Activated CD4-positive, alpha-beta T cell treated with anti-CD3 and anti-CD28 coated beads for 36 hours (primary cell): Measurements from ENCODE around the gene GLIPR1L2. TPM values are rescaled to one million over a fixed set of nuclear protein-coding genes. Genes with fewer than 3 reads are reported as not detected.
A peak's percentile ranks its signal among the peaks of the same experiment; 100 is the strongest.

Experiments
- ATAC-seq: fragments of 200-7000 bp; cut with Tn5 transposase; one replicate; pipeline ENCODE4 v1.10.0; 2021; ENCODE audit warnings: mild to moderate bottlenecking, moderate library complexity
- CTCF ChIA-PET: fragments of 350-600 bp; sonication (Branson Sonifier 250); formaldehyde crosslinking; loops from one replicate; lab custom pipeline; 2021; ENCODE audit warnings: antibody characterized with exemption; lab: Charles Lee
- POLR2A ChIA-PET: fragments of 350-600 bp; sonication (Branson Sonifier 250); formaldehyde crosslinking; loops from one replicate; lab custom pipeline; 2021; ENCODE audit warnings: antibody characterized with exemption, inconsistent platforms; lab: Charles Lee
- DNase-seq: peaks from one replicate; pipeline ENCODE4 v3.0.0-alpha.2; 2020
- H3K27ac Mint-ChIP-seq: one replicate; pipeline ENCODE4 v1.8.0; 2021; ENCODE audit warnings: mixed read lengths
- H3K27me3 Mint-ChIP-seq: one replicate; pipeline ENCODE4 v1.8.0; 2021; ENCODE audit warnings: mixed read lengths
- H3K36me3 Mint-ChIP-seq: one replicate; pipeline ENCODE4 v1.8.0; 2021; ENCODE audit warnings: low read depth, mixed read lengths
- H3K4me1 Mint-ChIP-seq: one replicate; pipeline ENCODE4 v1.8.0; 2021; ENCODE audit warnings: mixed read lengths
- H3K4me3 Mint-ChIP-seq: one replicate; pipeline ENCODE4 v1.8.0; 2021; ENCODE audit warnings: mild to moderate bottlenecking, moderate library complexity, mixed read lengths
- H3K9me3 Mint-ChIP-seq: one replicate; pipeline ENCODE4 v1.8.0; 2021; ENCODE audit warnings: low read depth, mixed read lengths
- intact Hi-C, 2 experiments: fragments of 100-400 bp; cut with DNase I in 1 of 2; cut with micrococcal nuclease in 1 of 2; formaldehyde crosslinking; loops; one replicate each; pipeline versions ENCODE4 v1.14.2 to v1.15.1; 2022 to 2024; cut with DNase I, micrococcal nuclease
- total RNA-seq, 2 experiments: library from RNA; stranded (reverse); gene quantifications; one replicate each; pipeline ENCODE4 v1.2.3, GENCODE V29; 2021

The GLIPR1L2 gene
- total RNA-seq, 2 experiments from 2014 or later = 0.39 to 0.50 TPM

GRCh38 chr12:75374971-75375370, 15.9 kb upstream of the GLIPR1L2 start:
- H3K27ac Mint-ChIP-seq = no peak overlapping the region
- CTCF ChIA-PET = no interaction called here
- intact Hi-C loops = no loop called here

GRCh38 chr12:75378354-75378753, 12.5 kb upstream of the GLIPR1L2 start:
- H3K27me3 Mint-ChIP-seq = no peaks in the 10 kb centered on the region
- H3K9me3 Mint-ChIP-seq = no peaks in the 10 kb centered on the region
- ChIA-PET CTCF (interaction anchor here (0.8 kb wide), 1 partner anchor 106 kb away, joined by 3 read pairs; no protein-coding TSS in a partner anchor), POLR2A (no interaction called here)
- intact Hi-C loops = no loop called here
- no peaks in the 10 kb centered on the region for H3K4me1 Mint-ChIP-seq
- H3K4me3 Mint-ChIP-seq = no peak overlapping the region
- H3K27ac Mint-ChIP-seq = no peak overlapping the region
- ATAC-seq (no peak), DNase-seq (no peak)
- H3K36me3 Mint-ChIP-seq = peaks cover 1% of the 10 kb centered on the region

More at GRCh38 chr12:75374971-75375370, 15.9 kb upstream of the GLIPR1L2 start:
- no peaks in the 10 kb centered on the region for H3K9me3 Mint-ChIP-seq
- peaks cover 1% of the 10 kb centered on the region for H3K36me3 Mint-ChIP-seq
- H3K27me3 Mint-ChIP-seq = no peaks in the 10 kb centered on the region
- H3K4me3 Mint-ChIP-seq = no peak overlapping the region
- ATAC-seq (no peak), DNase-seq (no peak)
- POLR2A ChIA-PET = no interaction called here
- H3K4me1 Mint-ChIP-seq = no peaks in the 10 kb centered on the region

- peaks cover 2% of the 10 kb centered on the region for H3K36me3 Mint-ChIP-seq
- ChIA-PET CTCF (interaction anchor here (0.6 to 0.7 kb wide), 3 partner anchors 50 to 485 kb away, joined by 3 read pairs; partner anchors contain the start of gene GLIPR1L1), POLR2A (no interaction called here)
- no peak for ATAC-seq
- peaks cover 41% of the 10 kb centered on the region for H3K4me1 Mint-ChIP-seq
- H3K27me3 Mint-ChIP-seq = no peaks in the 10 kb centered on the region
- peaks cover 5% of the 10 kb centered on the region for H3K9me3 Mint-ChIP-seq
- no peak overlapping the region for H3K4me3 Mint-ChIP-seq
- no peak for DNase-seq
- no peak overlapping the region for H3K27ac Mint-ChIP-seq
- intact Hi-C loops = no loop called here
Measured at GRCh38 chr12:75389061-75389460, 1.8 kb upstream of the GLIPR1L2 start.

- intact Hi-C loops = loop anchor here (1.0 to 5.0 kb wide), 9 partner anchors 43 to 1373 kb away; partner anchors contain the start of genes GLIPR1L1 (in 2 of the 2), ATXN7L3B (in 1 of the 2), KRR1 (in 1 of the 2) and NAP1L1 (in 1 of the 2)
- ATAC-seq = no peak
- ChIA-PET POLR2A (no interaction called here), CTCF (interaction anchor here (0.7 to 2.9 kb wide), 4 partner anchors 56 to 486 kb away, joined by 3 to 21 read pairs (median 8); partner anchors contain the start of gene GLIPR1L1)
- Mint-ChIP-seq H3K4me3 (peak overlapping the region; percentile 93), H3K9me3 (peaks cover 5% of the 10 kb centered on the region), H3K27me3 (no peaks in the 10 kb centered on the region), H3K27ac (peak overlapping the region; percentile 97), H3K36me3 (peaks cover 2% of the 10 kb centered on the region), H3K4me1 (peaks cover 45% of the 10 kb centered on the region)
- no peak for DNase-seq
Measured at GRCh38 chr12:75389706-75390105, 1.2 kb upstream of the GLIPR1L2 start.

GRCh38 chr12:75390156-75390898, 562 bp upstream of the GLIPR1L2 start:
- peaks cover 2% of the 10 kb centered on the region for H3K36me3 Mint-ChIP-seq
- ATAC-seq (no peak), DNase-seq (no peak)
- H3K4me1 Mint-ChIP-seq = peaks cover 45% of the 10 kb centered on the region
- H3K4me3 Mint-ChIP-seq = peak overlapping the region; percentile 93
- intact Hi-C loops = loop anchor here (1.0 to 5.0 kb wide), 9 partner anchors 44 to 1372 kb away; partner anchors contain the start of genes GLIPR1L1 (in 2 of the 2), ATXN7L3B (in 1 of the 2), KRR1 (in 1 of the 2) and NAP1L1 (in 1 of the 2)
- no peaks in the 10 kb centered on the region for H3K27me3 Mint-ChIP-seq
- H3K27ac Mint-ChIP-seq = peak overlapping the region; percentile 97
- CTCF ChIA-PET = interaction anchor here (0.6 to 2.9 kb wide), 8 partner anchors 56 to 494 kb away, joined by 3 to 21 read pairs (median 4); partner anchors contain the start of gene GLIPR1L1
- H3K9me3 Mint-ChIP-seq = peaks cover 5% of the 10 kb centered on the region
- POLR2A ChIA-PET = no interaction called here

- Mint-ChIP-seq H3K9me3 (no peaks in the 10 kb centered on the region), H3K36me3 (no peaks in the 10 kb centered on the region), H3K4me1 (no peaks in the 10 kb centered on the region), H3K27me3 (no peaks in the 10 kb centered on the region), H3K4me3 (no peak overlapping the region), H3K27ac (no peak overlapping the region)
- POLR2A ChIA-PET = interaction anchor here (0.6 kb wide), 1 partner anchor 1367 kb away, joined by 4 read pairs; no protein-coding TSS in a partner anchor
- no peak for ATAC-seq
- CTCF ChIA-PET = interaction anchor here (0.7 to 1.7 kb wide), 2 partner anchors 50 to 99 kb away, joined by 3 to 4 read pairs; no protein-coding TSS in a partner anchor
- intact Hi-C loops = no loop called here
- DNase-seq = no peak
Measured at GRCh38 chr12:75404231-75404630, 13.3 kb downstream of the GLIPR1L2 start.

GRCh38 chr12:75407683-75408082, 16.8 kb downstream of the GLIPR1L2 start:
- Mint-ChIP-seq H3K4me1 (no peaks in the 10 kb centered on the region), H3K9me3 (no peaks in the 10 kb centered on the region), H3K4me3 (no peak overlapping the region), H3K27me3 (no peaks in the 10 kb centered on the region), H3K27ac (no peak overlapping the region), H3K36me3 (peaks cover 2% of the 10 kb centered on the region)
- ChIA-PET POLR2A (no interaction called here), CTCF (interaction anchor here (0.8 to 1.8 kb wide), 6 partner anchors 11 to 77 kb away, joined by 3 to 10 read pairs (median 4); partner anchors contain the start of genes GLIPR1L1 and GLIPR1L2)
- DNase-seq (no peak), ATAC-seq (no peak)
- intact Hi-C loops = no loop called here

- intact Hi-C loops = no loop called here
- no peaks in the 10 kb centered on the region for H3K27me3 Mint-ChIP-seq
Measured at GRCh38 chr12:75409830-75410229, 18.9 kb downstream of the GLIPR1L2 start.

GRCh38 chr12:75414671-75415070, 23.8 kb downstream of the GLIPR1L2 start:
- Mint-ChIP-seq H3K4me1 (no peaks in the 10 kb centered on the region), H3K36me3 (peaks cover 2% of the 10 kb centered on the region)

More at GRCh38 chr12:75409830-75410229, 18.9 kb downstream of the GLIPR1L2 start:
- ATAC-seq = no peak
- peaks cover 2% of the 10 kb centered on the region for H3K36me3 Mint-ChIP-seq
- H3K4me1 Mint-ChIP-seq = no peaks in the 10 kb centered on the region
- ChIA-PET CTCF (no interaction called here), POLR2A (no interaction called here)
- DNase-seq = no peak
- H3K4me3 Mint-ChIP-seq = no peak overlapping the region
- no peaks in the 10 kb centered on the region for H3K9me3 Mint-ChIP-seq
- H3K27ac Mint-ChIP-seq = no peak overlapping the region

GRCh38 chr12:75419841-75420240, 29.0 kb downstream of the GLIPR1L2 start:
- CTCF ChIA-PET = interaction anchor here (1.2 kb wide), 1 partner anchor 17 kb away, joined by 3 read pairs; no protein-coding TSS in a partner anchor
- no peaks in the 10 kb centered on the region for H3K27me3 Mint-ChIP-seq

More at GRCh38 chr12:75414671-75415070, 23.8 kb downstream of the GLIPR1L2 start:
- no peak for DNase-seq
- Mint-ChIP-seq H3K27ac (no peak overlapping the region), H3K4me3 (no peak overlapping the region), H3K9me3 (no peaks in the 10 kb centered on the region), H3K27me3 (no peaks in the 10 kb centered on the region)
- intact Hi-C loops = no loop called here
- ChIA-PET POLR2A (no interaction called here), CTCF (interaction anchor here (1.1 kb wide), 1 partner anchor 18 kb away, joined by 4 read pairs; no protein-coding TSS in a partner anchor)
- ATAC-seq = no peak

GRCh38 chr12:75427491-75427890, 36.6 kb downstream of the GLIPR1L2 start:
- H3K27ac Mint-ChIP-seq = no peak overlapping the region
- POLR2A ChIA-PET = no interaction called here
- CTCF ChIA-PET = no interaction called here
- DNase-seq = no peak
- H3K4me1 Mint-ChIP-seq = no peaks in the 10 kb centered on the region
- H3K4me3 Mint-ChIP-seq = no peak overlapping the region
- peaks cover 17% of the 10 kb centered on the region for H3K9me3 Mint-ChIP-seq
- H3K36me3 Mint-ChIP-seq = no peaks in the 10 kb centered on the region
- no peaks in the 10 kb centered on the region for H3K27me3 Mint-ChIP-seq
- ATAC-seq = no peak
- intact Hi-C loops = no loop called here

More at GRCh38 chr12:75419841-75420240, 29.0 kb downstream of the GLIPR1L2 start:
- Mint-ChIP-seq H3K9me3 (no peaks in the 10 kb centered on the region), H3K4me3 (no peak overlapping the region), H3K27ac (no peak overlapping the region), H3K4me1 (no peaks in the 10 kb centered on the region), H3K36me3 (no peaks in the 10 kb centered on the region)
- ATAC-seq = no peak
- POLR2A ChIA-PET = no interaction called here
- intact Hi-C loops = no loop called here
- DNase-seq = no peak
